ENCODE measurements around the gene MTFR1L.

MTFR1L gene

DNA sequence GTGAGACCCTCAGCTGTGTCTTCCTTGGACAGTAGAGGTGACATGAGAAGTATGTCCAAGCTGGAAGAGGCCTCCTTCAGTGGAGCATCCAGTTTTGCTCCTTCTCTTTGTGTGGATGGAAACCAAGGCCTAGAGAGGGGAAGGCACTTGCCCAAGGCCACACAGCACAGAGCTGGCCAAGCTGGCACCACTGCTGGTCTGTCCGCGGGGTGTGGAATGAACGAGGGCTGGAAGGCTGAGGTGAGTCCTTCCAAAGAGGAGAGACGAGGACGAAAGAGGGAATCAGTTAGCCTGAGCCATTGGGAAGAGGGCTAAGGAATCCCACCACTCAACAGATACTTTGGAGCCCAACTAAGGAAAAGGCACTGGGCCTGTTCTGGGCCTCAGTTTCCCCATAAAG is 47.6 kb upstream of the MTFR1L start:
- Histone ChIP-seq H3K4me3 (ENCODE audit: low read depth, low read length, poor library complexity, severe bottlenecking) (no peak overlapping the region), H3K9ac (ENCODE audit: low read length) (no peak overlapping the region), H3K4me2 (ENCODE audit: low read length) (no peak overlapping the region), H4K20me1 (ENCODE audit: insufficient read depth, low read length) (no peaks in the 10 kb centered on the region), H3K9me3 (ENCODE audit: low read length) (no peaks in the 10 kb centered on the region), H3F3A (ENCODE audit: insufficient read depth, low read length) (0 out of 2 replicates have a peak, but pooled peaks cover 5% of the 10 kb centered on the region), H3K36me3 (ENCODE audit: insufficient read depth, low read length) (no peaks in the 10 kb centered on the region), H3K4me1 (ENCODE audit: insufficient read depth, low read length, severe bottlenecking) (peaks cover 26% of the 10 kb centered on the region), H3K27ac (ENCODE audit: low read depth, low read length, poor library complexity, severe bottlenecking) (no peak overlapping the region), H3K9me2 (ENCODE audit: low read depth, low read length) (no peaks in the 10 kb centered on the region), H3K79me2 (ENCODE audit: insufficient read depth, low read length) (no peaks in the 10 kb centered on the region), H2AFZ (ENCODE audit: low read length) (no peak overlapping the region), H3K27me3 (ENCODE audit: insufficient read depth, low read length) (no peaks in the 10 kb centered on the region)
- TF ChIP-seq, protein P1, sequence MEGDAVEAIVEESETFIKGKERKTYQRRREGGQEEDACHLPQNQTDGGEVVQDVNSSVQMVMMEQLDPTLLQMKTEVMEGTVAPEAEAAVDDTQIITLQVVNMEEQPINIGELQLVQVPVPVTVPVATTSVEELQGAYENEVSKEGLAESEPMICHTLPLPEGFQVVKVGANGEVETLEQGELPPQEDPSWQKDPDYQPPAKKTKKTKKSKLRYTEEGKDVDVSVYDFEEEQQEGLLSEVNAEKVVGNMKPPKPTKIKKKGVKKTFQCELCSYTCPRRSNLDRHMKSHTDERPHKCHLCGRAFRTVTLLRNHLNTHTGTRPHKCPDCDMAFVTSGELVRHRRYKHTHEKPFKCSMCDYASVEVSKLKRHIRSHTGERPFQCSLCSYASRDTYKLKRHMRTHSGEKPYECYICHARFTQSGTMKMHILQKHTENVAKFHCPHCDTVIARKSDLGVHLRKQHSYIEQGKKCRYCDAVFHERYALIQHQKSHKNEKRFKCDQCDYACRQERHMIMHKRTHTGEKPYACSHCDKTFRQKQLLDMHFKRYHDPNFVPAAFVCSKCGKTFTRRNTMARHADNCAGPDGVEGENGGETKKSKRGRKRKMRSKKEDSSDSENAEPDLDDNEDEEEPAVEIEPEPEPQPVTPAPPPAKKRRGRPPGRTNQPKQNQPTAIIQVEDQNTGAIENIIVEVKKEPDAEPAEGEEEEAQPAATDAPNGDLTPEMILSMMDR (IDR thresholded peaks at IDR 0.05; ENCODE audit: low read length), result no peak
- no peak for TF ChIP-seq EZH2 (IDR thresholded peaks at IDR 0.05; ENCODE audit: borderline replicate concordance, low read length)

- no peak overlapping the region for H3K4me3 ChIP-seq (ENCODE audit: low read depth, low read length, poor library complexity, severe bottlenecking)
- H3K79me2 ChIP-seq (ENCODE audit: insufficient read depth, low read length), result no peaks in the 10 kb centered on the region
- H3K27ac ChIP-seq (ENCODE audit: low read depth, low read length, poor library complexity, severe bottlenecking), result no peak overlapping the region
- no peaks in the 10 kb centered on the region for H3K9me3 ChIP-seq (ENCODE audit: low read length)
- H3K4me2 ChIP-seq (ENCODE audit: low read length), result no peak overlapping the region
- H3K27me3 ChIP-seq (ENCODE audit: insufficient read depth, low read length), result no peaks in the 10 kb centered on the region
- no peaks in the 10 kb centered on the region for H3K36me3 ChIP-seq (ENCODE audit: insufficient read depth, low read length)
- peaks cover 26% of the 10 kb centered on the region for H3K4me1 ChIP-seq (ENCODE audit: insufficient read depth, low read length, severe bottlenecking)
- no peak overlapping the region for H2AFZ ChIP-seq (ENCODE audit: low read length)
- TF ChIP-seq EZH2 (IDR thresholded peaks at IDR 0.05; ENCODE audit: borderline replicate concordance, low read length), result no peak
- TF ChIP-seq, protein P1 (IDR thresholded peaks at IDR 0.05; ENCODE audit: low read length), result no peak
- H3F3A ChIP-seq (ENCODE audit: insufficient read depth, low read length), result 0 out of 2 replicates have a peak, but pooled peaks cover 5% of the 10 kb centered on the region
- H4K20me1 ChIP-seq (ENCODE audit: insufficient read depth, low read length), result no peaks in the 10 kb centered on the region
- no peak overlapping the region for H3K9ac ChIP-seq (ENCODE audit: low read length)
- no peaks in the 10 kb centered on the region for H3K9me2 ChIP-seq (ENCODE audit: low read depth, low read length)
Observed at GRCh38 chr1:25772692-25773245, 47.0 kb upstream of the MTFR1L start.

GRCh38 chr1:25773441-25774125 is 46.2 kb upstream of the MTFR1L start:
- H3K9me3 ChIP-seq (ENCODE audit: low read length), result no peaks in the 10 kb centered on the region
- H3K27ac ChIP-seq (ENCODE audit: low read depth, low read length, poor library complexity, severe bottlenecking), result no peak overlapping the region
- no peak overlapping the region for H2AFZ ChIP-seq (ENCODE audit: low read length)
- no peak overlapping the region for H3K9ac ChIP-seq (ENCODE audit: low read length)
- no peak for TF ChIP-seq EZH2 (IDR thresholded peaks at IDR 0.05; ENCODE audit: borderline replicate concordance, low read length)
- TF ChIP-seq, protein P1 (IDR thresholded peaks at IDR 0.05; ENCODE audit: low read length), result no peak
- H3K4me1 ChIP-seq (ENCODE audit: insufficient read depth, low read length, severe bottlenecking), result peaks cover 28% of the 10 kb centered on the region
- H3F3A ChIP-seq (ENCODE audit: insufficient read depth, low read length), result 0 out of 2 replicates have a peak, but pooled peaks cover 5% of the 10 kb centered on the region
- no peak overlapping the region for H3K4me2 ChIP-seq (ENCODE audit: low read length)
- H4K20me1 ChIP-seq (ENCODE audit: insufficient read depth, low read length), result no peaks in the 10 kb centered on the region
- no peaks in the 10 kb centered on the region for H3K9me2 ChIP-seq (ENCODE audit: low read depth, low read length)
- no peaks in the 10 kb centered on the region for H3K36me3 ChIP-seq (ENCODE audit: insufficient read depth, low read length)
- no peaks in the 10 kb centered on the region for H3K79me2 ChIP-seq (ENCODE audit: insufficient read depth, low read length)
- no peak overlapping the region for H3K4me3 ChIP-seq (ENCODE audit: low read depth, low read length, poor library complexity, severe bottlenecking)
- H3K27me3 ChIP-seq (ENCODE audit: insufficient read depth, low read length), result peaks cover 7% of the 10 kb centered on the region; the same call in 1 of the 2 replicates
